ENCODE results near the gene PCDHGA1. TPM values are rescaled to one million over a fixed set of nuclear protein-coding genes. Genes with fewer than 3 reads are reported as not detected.

Gene PCDHGA1
- total and polyA plus RNA-seq, 9 of the 15 experiments (the other 6 are each of a cell fraction or from before 2014, with no cell fraction given), result 0.05 to 0.26 (median 0.18) TPM; not detected in 2

GRCh38 chr5:141557681-141558136 is 227.4 kb downstream of the PCDHGA1 start (continued):
- TF ChIP-seq DEAF1 (CRISPR knock-in tag; IDR thresholded peaks at IDR 0.05), result 0 out of 2 replicates have a peak, but pooled peaks have one; percentile 25
- TF ChIP-seq HDAC8 (tag; IDR thresholded peaks at IDR 0.05), result 0 out of 2 replicates have a peak, but pooled peaks have one; percentile 38
- no peak for TF ChIP-seq NR4A1 (CRISPR knock-in tag; IDR thresholded peaks at IDR 0.05)
- TF ChIP-seq NR4A1 (tag; IDR thresholded peaks at IDR 0.05), result peak; percentile 73
- TF ChIP-seq TEAD4 (IDR thresholded peaks at IDR 0.05; ENCODE audit: low read length), result peak; percentile 90
- TF ChIP-seq TEAD4 (CRISPR knock-in tag; IDR thresholded peaks at IDR 0.05; ENCODE audit: borderline replicate concordance), result no peak
- TF ChIP-seq FOXA1 (IDR thresholded peaks at IDR 0.05; ENCODE audit: borderline replicate concordance), result no peak
- 0 out of 2 replicates have a peak, but pooled peaks have one; percentile 26 for TF ChIP-seq RB1 (IDR thresholded peaks at IDR 0.05; ENCODE audit: low read depth)
- no peak for TF ChIP-seq NCOR1 (IDR thresholded peaks at IDR 0.05)
- TF ChIP-seq POU5F1 (IDR thresholded peaks at IDR 0.05; ENCODE audit: borderline replicate concordance, low read depth, low read length, partially characterized antibody), result no peak
- peak; percentile 80; the same call in 1 of the 2 replicates for TF ChIP-seq ZNF766 (CRISPR knock-in tag; conservative IDR thresholded peaks at IDR 0.05)
- no peak for TF ChIP-seq ELK3 (CRISPR knock-in tag; IDR thresholded peaks at IDR 0.05)
- 0 out of 2 replicates have a peak, but pooled peaks have one; percentile 21 for TF ChIP-seq SMAD4 (CRISPR knock-in tag; conservative IDR thresholded peaks at IDR 0.05)
- TF ChIP-seq ZBTB33 (CRISPR knock-in tag; IDR thresholded peaks at IDR 0.05), result peak; percentile 74; the same call in 1 of the 2 replicates
- TF ChIP-seq CTCF (IDR thresholded peaks at IDR 0.05 in 2 of 3, conservative IDR thresholded peaks at IDR 0.05 in 1 of 3; ENCODE audit: insufficient read depth in 2 of 3, low read depth in 1 of 3, low read length in 3 of 3), result peak; percentile 68 to 82 (median 76)
- TF ChIP-seq PBX2 (CRISPR knock-in tag; IDR thresholded peaks at IDR 0.05; ENCODE audit: low read depth), result no peak
- TF ChIP-seq PBX2 (tag; conservative IDR thresholded peaks at IDR 0.05; ENCODE audit: low read depth), result 0 out of 2 replicates have a peak, but pooled peaks have one; percentile 13

Measured in K562 (cell line).